T-helper 22 cell (primary cell): Measurements from ENCODE around the gene AJM1.
A peak's percentile ranks its signal among the peaks of the same experiment; 100 is the strongest.

ENCODE experiments used
- DNase-seq: peaks from one replicate; pipeline ENCODE4 v3.0.0-alpha.2; 2020; ENCODE audit warnings: low read depth

Gene AJM1

DNA sequence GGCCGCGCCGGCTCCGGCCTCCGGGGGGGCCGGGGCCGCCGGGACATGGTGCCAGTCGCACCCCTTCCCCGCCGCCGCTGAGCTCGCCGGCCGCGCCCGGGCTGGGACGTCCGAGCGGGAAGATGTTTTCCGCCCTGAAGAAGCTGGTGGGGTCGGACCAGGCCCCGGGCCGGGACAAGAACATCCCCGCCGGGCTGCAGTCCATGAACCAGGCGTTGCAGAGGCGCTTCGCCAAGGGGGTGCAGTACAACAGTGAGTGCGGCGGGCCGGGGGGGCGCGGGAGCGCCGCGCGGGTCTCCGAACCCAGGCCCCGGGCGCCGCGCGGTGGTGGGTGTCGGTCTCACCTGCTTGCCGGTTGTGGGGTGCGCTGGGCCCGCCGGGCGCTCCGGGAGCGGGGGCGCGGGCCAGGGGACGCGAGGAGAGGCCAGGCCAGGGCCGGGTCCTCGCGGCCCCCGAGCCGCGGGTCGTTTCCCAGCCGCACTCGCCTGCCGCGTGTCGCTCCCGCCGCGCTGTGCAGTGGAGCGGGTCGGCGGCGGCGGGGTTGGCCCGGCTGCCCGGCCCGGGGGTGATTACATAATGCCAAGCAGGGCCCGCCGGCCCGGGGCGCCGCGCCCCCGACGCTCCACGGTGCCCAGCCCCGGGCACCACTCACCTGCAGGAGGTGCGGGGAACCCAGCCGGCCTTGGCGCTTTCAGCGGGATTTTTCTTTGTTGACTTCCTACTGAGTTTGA, 34.0 kb upstream of the AJM1 start:
- DNase-seq: peak; percentile 25

DNA sequence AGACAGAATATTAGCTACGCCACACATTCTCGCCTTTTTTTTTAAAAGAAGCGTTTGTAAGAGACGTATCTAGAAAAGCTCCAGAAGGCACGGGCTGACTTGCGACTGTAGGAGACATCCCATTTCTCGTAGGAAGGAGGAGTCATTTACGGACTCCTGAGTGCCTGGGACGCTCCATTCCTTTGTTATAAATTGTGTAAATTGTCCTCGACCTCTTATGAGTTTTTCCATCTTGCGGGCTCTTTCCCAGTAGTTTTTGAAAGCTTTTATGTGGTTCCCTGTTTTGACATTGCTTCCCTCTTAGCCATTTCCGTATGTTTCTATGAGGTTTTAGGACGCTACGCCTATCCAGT, 33.5 kb upstream of the AJM1 start:
- DNase-seq: no peak

DNA sequence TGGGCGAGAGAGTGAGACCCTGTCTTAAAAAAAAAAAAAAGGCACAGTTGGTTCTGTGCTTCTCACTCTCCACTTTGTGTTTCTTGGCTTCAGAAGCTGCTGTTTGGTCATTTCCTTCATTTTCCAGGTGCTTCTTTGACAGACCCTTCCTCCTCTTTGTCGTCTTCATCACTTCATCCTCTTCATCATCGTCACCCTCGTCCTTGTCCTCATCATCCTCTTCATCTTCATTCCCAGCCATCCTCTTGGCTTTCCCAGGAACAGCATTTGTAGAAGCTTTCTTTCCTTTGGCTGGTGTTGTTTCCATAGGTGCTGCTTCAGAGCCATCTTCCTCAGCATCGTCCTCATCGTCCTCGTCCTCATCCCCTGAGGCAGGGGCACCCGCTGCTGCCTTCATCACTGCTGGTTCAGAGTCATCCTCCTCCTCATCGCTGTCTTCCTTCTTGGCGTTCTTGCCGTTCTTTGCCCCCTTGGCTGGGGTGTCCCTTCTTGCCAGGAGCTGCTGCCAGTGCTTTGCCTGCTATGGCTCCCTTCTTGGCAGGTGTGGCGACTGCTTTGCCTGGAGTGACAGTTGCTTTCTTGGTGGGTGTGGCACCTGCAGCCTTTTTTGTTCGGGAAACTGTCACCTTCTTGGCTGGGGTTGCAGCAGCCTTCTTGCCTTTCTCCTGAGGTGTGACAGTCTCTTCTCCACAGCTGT, 27.4 kb upstream of the AJM1 start:
- DNase-seq: no peak

DNA sequence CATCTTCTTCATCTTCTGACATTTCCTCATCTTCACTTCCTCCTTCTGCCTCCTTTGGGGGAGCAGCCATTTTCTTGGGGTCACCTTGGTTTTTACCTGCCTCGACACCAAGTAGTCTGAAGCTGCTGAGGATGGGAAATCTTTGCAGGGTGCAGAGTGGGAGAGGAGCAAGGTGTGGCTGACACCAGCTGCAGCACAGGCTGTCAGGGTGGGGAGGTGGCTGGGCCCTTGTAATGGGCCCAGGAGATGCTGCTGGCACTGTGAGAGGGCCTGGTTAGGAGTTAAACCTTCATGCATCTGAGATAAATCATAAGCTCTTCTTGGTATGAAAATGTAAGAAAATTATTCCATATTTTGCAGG, 26.9 kb upstream of the AJM1 start:
- no peak for DNase-seq

DNA sequence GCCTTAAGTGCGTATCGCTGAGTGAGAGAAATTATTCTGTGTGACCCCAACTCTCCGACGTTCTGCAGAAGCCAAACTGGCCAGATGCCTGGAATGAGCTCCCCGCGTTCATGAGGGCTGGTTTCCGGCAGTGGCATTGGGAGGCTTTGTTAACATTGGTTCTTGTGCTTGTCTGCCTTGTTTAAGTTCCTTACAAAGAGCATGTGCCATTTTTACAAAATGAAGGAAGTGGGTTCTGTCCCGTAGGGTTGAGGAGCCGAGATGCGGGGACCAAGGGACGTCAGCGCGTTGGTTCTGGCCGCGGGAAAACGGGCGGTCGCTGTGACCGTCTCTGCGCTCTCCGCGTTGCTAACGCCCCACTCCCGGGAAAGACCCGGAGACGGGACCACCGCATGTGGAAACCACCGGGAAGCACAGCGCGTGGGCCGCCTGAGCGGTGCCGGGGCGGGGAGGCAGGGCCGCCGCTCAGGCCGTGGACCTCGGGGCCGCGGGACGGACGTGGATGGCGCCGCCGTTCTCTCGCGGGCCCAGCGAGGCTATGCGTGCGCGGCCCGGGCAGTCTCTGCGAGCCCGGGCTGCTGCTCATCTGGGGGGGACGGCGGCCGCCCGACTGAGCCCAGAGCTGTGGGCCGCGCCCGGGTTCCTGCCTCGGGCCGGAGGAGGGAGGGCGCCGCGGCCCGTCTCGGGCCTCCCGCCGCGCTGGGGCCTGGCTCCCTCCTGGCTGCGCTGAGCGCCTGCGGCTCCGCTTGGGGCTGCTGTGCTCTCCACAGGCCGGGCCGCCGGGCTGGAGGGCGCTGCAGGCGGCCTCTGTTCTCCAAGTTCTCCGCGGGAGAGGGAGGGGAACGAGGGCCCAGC, 21.1 kb upstream of the AJM1 start:
- no peak for DNase-seq

DNA sequence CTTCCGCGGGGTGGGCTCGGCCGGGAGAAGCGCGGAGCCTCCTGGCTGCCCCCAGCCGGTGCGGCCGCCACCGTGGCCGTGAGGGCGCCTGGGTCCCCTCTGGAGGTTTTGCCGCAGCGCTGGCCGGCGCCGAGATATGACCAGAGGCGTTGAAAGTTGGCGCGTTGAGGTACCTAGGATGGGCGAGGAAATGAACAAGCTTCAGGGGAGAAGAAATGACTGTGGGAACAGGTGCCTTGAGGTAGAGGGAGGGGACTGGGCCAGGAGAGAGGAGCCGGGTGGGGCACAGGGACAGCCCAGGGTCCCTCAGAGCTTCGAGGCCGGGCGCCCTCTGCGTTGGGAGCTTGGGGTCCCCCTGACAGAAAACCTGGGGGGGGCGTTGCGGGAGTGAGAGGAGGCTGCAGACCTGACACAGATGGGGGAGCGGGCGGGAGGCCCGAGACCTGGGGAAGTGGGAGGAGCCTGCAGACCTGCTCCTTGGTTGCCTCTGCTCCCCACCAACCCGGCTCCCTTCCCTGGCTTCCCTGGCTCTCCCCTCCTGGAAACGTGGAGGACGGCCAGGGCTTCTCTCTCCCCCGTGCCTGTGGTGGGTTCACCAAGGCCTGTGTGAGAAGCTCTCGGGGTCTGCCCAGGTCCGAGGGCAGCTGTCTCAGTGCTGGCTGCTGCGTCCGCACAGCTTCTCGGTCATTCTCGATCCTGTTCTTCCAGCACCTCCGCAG, 20.3 kb upstream of the AJM1 start:
- no peak for DNase-seq

DNA sequence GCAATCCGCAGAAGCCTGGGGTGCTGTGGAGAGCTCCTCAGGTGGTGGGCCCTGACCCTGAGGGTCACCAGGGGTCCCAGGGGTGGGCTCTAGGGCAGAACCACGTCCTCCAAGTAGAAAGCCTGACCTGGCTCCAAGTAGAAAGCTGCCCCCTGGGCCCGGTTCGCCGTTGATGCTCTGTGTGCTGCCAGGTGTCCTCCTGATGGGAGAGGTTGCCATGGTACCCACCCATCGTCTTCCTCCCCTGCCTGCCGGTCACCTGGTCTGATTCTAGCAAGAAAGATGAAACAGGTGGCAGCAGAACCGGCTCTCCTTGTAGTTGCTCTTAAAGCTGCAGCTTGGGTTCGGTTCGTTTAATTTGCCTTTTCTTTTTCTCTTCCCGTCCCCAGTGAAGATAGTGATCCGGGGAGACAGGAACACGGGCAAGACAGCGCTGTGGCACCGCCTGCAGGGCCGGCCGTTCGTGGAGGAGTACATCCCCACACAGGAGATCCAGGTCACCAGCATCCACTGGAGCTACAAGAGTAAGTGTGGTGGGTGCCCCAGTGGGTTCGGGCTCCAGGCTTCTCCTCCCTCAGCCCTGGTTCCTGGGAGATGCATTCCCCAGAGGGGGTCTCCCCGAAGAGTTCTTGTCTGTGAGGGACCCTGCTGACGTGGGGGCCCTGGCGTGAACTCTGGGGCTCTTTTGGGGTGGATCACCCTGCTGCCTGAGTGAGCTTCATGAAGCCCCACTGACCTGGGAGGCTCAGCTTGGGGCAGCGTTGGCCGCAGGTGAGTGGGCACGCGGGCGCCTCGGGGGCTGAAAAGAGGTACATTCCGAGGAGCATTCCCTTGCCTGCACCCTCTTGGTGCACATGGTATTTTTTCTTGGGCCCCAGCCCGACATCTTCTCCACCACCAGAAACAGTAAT, 18.9 kb upstream of the AJM1 start:
- DNase-seq: no peak

DNA sequence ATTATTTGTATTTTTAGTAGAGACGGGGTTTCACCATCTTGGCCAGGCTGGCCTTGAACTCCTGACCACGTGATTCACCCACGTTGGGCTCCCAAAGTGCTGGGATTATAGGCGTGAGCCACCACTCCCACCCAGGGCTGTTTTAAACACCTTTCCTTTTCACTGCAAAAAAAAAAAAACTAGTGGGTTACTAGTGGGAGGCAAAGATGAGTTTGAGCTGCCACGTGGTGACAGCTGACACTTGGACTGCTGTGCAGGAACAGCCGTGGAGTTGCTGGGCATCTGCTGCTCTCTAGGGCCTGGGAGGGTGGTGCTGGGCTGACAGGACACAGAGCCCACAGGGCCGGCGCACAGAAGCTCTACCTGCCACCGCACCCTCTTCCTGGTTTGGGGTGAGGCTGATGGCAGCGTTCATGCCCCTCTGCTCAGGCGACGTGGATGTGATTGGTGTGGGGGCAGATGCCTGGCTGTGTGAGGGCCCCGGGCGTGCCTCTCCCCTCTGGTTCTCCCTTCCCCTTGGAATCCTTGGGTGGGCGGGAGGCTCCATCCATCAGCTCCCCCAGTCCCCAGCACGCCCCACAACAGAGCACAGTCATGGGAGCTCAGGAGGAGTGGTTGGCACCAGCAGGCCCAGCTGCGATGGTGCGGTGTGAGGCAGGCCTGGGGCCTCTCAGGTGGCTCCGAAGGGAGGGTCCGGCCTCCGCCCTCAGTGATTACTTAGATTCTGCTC, 17.6 kb upstream of the AJM1 start:
- no peak for DNase-seq

DNA sequence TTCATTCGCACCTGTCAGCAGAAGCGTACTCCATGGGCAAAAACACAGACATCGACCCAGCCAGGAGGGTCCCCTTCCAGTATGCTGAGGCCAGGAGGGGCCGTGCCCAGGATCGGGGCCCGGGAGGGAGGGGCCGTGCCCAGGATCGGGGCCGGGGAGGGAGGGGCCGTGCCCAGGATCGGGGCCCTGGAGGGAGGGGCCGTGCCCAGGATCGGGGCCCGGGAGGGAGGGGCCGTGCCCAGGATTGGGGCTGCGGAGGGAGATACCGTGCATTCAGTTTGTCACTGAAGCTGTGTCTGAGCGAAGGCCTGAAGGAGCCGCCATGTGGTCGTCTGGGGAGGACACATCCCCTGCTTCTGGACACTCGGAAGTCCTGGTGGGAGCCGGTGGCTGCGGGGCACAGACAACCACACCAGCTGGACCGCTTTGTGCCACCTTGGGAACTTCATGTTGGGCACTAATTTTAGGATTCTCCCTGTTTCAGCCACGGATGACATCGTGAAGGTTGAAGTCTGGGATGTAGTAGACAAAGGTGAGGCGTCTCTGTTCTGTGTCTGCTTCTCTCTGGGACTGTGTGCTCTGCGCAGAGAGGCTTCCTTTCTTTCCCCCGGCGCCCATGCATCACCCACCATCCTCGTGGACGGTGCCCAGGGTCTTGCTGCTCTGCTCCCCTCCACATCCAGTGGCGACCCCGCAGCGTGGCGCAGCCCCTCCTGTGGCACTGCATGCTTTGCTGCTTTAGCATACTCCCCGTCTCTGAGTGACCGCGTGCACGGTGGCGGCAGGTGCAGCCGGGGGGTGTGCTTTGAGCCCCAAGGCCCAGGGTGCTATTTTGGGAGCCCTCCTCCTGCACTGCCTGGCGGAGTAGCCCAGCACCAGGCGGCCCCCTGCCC, 16.7 kb upstream of the AJM1 start:
- DNase-seq: no peak

DNA sequence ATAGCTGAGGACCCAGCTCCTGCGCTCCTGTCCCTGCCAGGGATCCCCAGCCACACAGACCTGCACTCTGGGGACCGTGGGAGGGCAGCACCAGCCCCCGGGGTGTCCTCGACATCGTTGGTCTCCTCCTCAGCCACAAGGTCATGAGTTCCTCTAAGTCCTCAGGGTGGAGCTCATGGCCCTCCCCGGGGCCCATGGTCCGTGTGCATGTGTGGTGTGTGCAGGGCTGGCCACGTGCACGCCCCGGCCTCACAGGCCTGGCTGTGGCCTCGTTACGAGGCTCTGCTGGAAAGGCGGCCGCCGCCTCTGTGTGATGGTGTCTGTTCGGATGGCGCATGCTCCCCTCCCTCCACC, 16.1 kb upstream of the AJM1 start:
- DNase-seq: no peak

DNA sequence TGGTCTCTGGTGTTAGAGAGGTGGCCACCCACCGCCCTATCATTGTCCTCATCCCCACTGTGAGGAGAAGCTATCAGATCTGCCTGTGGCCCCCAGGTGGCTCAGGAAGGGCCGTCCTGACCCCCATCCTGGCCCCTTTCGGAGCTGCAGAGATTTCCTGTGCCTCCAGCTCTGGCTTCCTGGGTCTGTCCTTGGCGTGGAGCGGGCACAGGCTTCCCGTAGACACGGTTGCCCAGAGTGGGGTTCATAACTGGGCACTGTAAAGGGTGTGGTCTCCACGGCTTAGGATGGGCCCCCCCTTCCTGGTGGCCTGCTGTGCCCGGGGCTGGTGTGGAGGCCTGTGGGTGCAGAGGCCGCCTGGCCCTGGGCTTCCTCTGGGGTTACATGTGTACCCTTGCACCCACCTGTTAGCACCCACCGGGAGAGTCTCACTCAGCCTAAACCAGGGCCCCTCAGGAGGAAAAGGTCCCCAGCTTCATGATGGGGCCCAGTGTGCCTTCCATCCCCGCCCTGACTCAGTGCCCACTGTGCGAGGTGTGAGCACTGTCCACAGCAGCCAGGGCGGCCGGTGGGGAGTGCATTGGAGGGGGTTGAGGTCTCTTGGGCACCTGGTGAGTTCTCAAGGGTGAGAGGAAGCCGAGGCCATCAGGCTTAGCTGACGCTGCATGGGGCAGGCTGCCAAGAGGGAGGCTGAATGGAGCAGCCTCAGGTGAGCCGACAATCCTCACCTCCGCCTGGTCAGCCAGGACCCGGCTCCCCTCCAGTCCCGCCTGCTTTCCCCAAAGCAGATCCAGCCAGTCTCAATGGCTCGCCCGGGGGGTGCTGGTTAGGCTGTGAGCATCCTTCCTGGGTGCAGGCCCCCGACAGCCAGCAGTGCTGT, 15.3 kb upstream of the AJM1 start:
- DNase-seq: no peak

DNA sequence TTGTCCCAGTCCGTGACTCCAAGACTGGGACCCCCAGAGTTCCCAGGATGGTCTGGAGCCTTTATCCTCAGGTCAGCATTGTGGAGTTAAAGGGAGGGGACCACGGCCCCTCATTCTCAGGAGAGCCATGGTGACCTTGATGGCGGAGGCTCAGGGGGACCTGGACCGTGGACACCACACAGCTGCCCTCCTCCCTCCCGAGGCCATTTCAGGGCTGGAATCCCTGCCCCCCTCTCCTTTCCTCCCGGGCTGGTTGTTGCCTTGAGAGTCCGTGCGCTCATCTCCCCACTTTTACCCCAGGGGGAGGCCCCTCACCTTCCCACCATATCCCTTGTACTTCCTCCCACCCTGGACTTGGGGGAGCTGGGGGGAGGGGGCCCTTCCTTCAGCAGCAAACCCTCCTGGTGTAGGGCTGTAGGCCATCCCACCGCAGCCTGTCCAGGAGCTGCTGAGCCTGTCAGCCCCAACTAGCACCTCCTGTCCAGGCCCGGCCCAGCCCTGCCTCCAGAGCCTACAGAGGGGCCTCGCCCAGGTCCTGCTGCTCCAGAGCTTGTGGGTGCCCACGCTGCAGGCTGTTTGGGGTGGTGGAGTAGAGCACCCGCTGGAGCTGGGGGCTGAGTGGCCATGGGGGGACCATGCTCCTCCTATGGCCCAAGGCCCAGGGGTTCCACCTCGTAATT, 14.3 kb upstream of the AJM1 start:
- no peak for DNase-seq

DNA sequence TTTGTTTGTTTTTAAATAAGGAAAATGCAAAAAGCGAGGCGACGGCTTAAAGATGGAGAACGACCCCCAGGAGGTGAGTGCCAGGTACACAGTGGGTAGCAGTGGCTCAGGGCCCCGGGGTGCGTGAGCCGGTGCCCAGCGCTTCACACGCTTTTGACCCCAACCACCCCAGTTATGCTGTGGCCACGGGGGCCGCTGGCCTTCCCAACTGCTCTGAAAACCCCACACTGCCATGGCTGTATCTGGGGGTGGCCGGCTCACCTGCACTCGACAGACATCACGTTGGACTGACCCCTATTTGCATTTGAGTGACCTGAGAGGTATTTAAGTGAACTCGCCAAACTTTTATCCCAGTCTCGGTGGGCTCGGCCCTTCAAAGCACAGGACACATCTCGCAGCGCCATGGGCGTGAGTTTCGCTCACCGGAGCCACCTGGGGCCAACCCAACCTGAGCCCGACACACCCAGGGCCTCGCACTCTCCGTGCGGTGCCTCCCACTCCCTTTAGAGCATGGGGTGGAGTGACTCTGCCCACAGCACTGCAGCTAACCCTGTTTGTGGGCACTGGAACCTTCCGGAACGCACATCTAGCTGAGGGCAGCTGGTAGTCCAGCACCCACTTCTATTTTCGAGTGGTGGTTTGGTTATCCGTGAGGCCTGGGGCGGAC, 13.7 kb upstream of the AJM1 start:
- DNase-seq: no peak

DNA sequence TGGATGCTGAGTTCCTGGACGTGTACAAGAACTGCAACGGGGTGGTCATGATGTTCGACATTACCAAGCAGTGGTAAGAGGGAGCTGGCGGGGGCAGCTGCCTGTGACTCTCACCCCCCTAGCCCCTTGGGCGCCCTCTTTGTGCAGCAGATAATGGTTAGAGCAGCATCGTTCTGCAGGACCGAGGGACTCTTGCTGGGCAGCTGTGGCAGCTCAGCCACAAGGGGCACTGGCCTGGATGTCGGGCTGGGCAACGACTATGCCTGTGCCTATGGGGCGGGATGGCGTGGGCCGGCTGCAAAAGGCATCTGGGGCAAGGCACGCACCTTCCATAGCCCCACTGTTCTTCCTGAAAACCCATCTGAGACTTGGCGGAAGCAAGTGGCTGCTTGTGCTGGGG, 12.9 kb upstream of the AJM1 start:
- no peak for DNase-seq

DNA sequence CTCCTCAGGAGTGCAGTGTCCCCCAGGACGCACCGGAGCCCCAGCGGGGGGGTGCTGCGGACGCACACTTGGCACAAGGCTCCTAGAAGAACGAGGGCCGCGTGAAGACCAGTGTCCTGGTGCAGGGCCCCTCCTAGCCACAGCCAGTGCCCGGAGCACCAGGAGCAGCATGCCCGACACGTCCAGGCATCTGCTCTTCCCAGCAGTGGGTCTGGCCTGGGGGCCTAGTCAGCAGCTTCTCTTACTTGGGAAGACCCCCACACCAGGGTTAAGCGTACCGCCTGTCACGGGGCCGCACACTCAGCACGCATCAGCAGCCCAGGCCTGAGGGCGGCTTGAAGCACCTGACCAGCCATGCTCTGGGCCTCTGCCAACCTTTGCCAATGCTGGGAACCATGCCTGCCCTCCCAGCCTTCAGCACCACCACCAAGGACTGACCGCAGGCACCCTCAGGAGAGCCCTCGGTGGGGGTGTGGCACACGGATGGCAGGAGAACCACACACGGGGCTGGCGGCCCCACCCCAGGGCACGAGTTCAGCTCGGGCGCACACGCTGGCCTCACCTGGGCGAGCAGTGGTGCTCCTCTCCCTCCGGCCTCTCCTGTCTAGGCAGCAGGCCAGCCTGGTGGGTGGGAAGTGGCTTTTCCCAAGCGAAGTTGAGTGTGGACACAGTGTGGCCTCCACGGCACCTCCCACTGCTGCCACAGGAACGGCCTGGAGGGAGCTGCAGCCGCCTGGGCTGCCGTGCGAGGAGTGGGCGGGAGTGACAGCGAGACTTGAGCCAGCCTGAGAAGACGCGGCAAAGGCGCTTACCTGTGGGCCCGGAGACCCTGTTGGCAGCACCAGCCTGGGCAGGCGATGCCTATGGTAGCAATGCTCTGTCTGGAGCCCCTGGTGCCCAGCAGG, 12.0 kb upstream of the AJM1 start:
- no peak for DNase-seq

DNA sequence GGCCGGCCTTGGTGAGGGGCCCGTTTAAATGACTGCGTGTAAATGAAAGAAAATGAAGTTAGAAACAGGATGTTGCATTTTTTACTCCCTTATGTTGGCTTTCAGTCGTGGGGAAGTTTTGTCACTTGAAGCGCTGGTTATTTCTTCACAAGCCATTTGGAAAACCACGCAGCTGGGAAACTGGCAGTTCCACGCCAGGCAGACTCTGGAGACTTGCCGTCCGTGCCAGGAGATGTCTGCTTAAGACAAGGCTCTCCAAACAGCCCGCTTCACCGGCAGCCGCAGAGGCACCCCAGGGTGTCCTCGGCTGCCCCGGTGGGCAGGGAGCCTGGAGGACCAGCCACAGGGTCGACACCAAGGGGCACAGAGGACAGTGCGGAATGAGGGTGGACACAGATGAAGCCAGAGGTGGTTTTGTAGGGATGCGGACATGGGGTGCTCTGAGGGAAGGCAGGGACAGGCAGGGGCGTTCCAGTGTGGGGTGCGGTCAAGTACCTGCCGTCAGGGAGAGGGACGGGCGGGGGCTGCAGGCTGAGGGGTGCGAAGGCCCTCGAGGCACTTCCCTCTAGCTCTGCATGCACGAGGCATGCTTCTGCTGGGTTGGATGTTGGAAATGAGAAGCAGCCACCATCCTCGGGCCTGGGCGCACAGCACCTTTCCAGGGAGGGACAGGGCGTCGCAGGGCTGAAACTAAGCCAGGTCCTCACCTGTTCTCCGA, 11.1 kb upstream of the AJM1 start:
- no peak for DNase-seq
